ENCODE data around the gene CAPNS1.
"Not testable (repeated sequence)": the region's sequence is repeated elsewhere in the genome, so short reads cannot be mapped to it uniquely, and the experiment has no call there.

The CAPNS1 gene

DNA sequence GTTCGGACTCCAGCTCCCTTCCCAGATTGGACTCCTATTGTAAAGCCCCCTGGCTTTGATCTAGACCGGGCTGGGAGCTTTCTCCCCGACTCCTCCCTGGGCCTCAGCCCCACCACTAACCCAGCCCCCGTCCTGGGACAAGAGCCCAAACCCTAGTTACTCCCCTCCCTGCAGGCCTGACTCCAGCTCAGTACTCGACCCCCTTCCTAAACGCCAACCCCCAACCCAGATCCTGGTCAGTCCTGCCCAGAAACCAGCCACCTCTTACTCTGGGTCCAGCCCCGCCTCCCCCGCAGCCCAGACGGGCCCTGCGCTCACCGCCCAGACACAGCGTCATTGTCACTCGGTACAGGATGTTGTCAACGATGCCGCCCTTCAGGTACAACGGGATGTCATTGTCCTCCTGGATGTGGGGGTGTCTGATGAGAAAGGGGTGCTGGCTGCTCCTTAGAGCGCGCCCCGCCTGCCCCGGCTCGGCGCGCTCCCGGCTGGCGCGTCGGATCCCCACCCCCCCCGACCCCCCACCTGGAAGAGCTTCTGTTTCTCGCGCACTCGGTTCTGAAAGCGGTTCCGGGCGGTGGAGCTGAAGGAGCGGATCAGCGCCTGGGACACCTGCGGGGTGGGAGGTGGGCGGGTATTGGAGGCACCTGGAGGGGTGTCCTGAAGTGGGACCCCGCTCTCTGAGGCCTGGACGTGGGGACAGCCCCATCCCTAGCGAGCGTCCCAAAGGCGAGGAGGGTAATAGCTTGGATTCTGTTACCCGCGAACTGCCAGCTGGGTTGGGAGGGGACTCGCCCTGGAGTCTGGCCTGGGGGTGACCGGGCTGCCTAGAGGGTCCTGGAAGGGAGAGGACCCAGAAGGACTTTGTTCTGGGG is 11.5 kb downstream of the CAPNS1 start:
- no peak for DNase-seq

DNA sequence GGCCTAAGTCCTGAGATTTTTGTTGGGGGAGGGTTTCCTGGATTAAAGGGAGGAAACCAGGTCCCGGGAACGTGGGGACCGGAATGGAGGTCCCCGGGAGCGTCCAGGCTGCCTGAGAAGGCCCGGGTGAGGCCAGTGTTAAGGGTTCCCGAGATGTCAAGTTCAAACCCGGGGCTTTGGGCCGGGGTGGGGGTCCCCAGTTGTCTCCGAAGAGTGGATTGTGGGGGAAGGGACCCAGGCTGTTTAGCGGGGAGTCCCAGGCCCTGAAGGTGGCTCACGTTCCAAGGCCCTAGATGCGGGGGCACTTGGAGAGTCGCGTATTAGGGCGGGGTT is 12.1 kb downstream of the CAPNS1 start:
- no peak for DNase-seq

DNA sequence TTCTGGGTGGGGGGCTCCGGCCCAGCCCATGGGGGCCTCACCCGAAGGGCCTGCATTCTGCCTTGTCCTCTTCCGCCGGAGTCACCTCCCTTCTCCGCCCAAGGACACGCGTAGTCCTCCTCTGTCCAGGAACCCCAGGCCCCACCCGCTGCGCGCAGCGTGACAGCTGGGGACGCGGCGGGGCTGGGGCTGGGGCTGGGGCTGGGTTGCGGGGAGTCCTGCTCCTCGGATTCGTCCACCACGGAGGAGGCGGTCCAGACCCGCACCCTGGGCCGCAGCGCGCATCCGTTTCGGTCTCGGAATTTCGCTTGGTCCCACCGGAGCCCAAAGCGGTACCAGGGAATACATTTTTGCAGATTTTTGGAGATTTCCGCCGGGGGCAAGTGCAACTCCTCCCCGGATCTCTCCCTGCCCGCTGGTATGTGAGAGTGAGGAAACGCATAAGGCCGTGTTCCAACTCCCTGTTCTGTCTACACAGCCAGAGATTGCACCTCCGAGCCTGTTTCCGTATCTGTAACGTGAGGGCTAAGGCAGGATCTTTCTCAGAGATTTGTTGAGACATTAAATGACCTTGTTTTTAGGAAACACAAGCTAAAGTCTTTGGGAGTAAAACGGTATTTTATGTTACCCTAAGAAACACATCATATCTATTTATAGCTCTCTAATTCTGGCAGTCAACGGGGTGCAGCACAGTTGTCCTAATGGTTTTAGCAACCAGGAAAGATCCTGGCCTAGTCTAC is 12.7 kb downstream of the CAPNS1 start, which contains the start of gene COX7A1:
Gene COX7A1 (minus strand): TSS at position 96 of the 740 bp plus-strand sequence. CDS start 40 bp downstream, at position 56.
- DNase-seq = no peak

DNA sequence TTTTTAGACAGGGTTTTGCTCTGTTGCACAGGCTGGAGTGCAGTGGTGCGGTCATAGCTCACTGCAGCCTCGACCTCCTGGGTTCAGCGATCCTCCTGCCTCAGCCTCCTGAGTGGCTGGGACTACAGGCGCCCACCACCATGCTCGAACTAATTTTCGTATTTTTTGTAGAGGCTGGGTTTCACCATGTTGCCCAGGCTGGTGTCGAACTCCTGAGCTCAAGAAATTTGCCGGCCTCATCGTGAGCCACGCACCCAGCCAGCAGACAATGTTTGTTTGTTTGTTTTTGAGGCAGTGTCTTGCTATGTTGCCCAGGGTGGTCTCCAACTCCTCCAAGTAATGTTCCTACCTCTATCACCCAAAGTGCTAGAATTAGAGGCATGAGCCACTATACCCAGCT is 13.3 kb downstream of the CAPNS1 start:
- no peak for DNase-seq

DNA sequence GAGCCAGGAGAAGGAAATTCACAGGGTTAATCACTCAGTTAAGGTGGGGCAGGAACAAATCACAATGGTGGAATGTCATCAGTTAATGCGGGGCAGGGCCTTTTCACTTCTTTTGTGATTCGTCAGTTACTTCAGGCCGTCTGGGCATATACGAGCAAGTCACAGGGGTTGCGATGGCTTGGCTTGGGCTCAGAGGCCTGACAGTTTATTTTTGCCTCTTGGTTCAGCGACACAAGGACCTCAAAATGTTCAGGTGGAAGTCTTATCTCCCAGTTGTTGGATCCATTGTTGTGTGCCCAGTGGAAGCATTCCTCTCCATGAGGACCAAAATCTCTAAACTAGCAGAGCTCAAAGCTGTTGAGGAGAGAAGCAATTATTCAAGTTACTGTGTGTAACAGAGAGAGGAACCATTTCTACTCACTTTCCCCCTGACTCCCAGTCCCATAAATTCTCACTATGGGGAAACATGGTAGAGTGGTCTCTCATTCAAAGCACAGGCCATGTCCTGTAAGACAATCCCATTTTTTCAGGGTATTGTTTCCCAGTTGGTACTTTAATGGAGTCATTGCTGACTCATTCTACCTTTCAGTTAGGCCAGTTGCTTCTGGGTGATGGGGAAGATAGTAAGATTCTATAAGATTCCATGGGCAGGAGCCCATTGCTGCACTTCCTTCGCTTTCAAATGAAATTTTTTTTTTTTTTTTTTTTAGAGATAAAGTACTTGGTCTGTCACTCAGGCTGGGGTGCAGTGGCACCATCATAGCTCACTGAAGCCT is 21.1 kb downstream of the CAPNS1 start:
- DNase-seq = no peak

DNA sequence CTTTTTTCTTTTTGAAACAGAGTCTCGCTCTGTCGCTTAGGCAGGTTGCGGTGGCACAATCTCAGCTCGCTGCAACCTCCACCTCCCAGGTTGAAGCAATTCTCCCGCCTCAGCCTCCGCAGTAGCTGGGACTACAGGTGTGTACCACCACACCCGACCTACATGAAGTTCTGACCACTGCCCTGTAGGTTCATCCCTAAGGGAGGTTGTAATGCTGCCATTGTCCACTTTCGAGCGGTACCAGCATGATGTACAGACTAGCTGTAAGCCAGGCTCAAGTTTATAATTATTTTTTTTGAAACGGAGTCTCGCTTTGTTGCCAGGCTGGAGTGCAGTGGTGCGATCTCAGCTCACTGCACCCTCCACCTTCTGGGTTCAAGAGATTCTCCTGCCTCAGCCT is 23.9 kb downstream of the CAPNS1 start:
- no peak for DNase-seq

DNA sequence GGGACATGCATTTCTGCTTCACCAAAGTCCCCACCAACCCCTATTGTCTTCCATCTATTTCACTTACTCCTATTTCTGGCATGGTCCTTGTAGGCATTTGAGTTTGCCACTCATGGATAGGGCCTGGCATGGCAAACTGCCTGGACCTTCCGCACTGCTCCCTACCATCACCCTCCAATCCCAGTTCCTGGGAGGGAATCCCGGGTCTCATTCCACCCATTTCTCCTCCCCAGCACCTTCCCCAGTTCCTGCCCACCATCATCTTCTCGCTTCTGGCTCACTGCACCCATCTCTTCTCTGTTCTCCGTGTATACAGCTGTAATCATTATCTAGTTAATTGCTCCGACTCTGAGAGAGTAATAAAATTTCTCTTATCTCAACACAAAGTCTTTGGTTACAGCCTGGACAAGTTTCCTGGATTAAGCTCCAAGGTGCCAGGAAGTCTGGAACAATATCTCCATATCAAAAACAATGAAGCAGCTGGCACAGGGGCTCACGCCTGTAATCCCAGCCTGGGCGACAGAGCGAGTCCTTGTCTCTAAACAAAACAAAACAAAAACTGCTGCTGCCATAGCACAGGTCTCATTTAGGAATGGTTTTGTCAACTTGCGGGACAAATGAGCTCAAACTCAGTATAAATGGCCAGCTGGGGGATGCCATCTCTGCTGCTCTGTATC is 29.4 kb downstream of the CAPNS1 start:
- peak; percentile 16 for DNase-seq

DNA sequence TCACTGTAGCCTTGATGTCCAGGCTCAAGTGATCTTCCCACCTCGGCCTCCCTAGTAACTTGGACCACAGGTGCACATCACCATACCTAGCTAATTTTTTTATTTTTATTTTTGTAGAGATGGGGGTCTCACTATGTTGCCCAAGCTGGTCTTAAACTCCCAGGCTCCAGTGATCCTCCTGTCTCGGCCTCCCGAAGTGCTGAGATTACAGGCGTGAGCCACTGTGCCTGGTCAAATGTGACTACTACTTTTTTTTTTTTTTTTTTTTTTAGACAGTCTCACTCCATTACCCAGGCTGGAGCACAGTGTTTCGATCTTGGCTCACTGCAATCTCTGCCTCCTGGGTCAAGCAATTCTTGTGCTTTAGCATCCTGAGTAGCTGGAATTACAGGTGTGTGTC is 33.0 kb downstream of the CAPNS1 start:
- no peak for DNase-seq

DNA sequence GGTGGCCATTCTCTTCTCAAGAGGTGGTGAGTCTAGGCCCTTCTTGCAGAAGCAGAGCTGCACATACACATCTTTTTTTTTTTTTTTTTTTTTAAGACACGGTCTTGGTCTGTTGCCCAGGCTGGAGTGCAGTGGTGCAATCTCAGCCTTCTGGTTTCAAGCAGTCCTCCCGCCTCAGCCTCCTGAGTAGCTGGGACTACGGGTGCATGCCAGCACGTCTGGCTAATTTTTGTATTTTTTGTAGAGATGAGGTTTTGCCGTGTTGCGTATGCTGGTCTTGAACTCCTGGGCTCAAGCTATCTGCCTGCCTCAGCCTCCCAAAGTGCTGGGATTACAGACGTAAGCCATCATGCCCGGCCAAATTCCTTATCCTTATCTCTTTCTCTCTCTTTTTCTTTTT is 34.0 kb downstream of the CAPNS1 start:
- DNase-seq = not testable (repeated sequence)

DNA sequence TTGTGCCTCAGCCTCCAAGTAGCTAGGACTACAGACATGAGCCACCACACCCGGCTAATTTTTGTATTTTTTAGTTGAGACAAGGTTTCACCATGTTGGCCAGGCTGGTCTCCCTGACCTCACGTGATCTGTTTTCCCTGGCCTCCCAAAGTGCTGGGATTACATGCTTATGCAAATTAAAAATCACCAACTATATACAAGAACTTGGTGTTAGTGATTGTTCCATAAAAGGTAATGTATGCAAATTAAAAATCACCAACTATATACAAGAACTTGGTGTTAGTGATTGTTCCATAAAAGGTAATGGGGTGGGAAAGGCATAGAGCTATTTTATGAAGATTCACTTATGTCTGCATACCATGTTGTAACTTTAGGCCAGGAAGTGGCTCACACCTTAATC is 39.2 kb downstream of the CAPNS1 start:
- not testable (repeated sequence) for DNase-seq

DNA sequence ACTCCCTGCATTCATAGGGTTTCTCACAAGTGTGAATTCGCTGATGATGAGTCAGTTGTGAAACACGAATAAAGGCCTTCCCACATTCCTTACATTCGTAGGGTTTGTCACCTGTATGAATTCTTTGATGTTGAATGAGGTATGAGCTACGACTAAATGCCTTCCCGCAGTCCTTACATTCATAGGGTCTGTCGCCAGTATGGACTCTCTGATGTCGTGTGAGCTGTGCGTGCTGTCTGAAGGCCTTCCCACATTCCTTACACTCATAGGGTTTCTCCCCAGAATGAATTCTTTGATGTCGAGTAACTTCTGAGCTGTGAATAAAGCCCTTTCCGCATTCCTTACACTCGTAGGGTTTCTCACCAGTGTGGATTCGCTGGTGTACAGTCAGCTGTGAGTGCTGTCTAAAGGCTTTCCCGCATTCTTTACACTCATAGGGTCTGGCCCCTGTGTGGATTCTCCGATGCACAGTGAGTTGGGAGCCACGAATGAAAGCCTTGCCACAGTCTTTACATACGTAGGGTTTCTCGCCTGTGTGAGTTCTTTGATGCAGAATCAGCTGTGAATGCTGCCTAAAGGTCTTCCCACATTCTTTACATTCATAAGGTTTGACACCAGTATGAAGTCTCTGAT is 42.9 kb downstream of the CAPNS1 start:
- no peak for DNase-seq

DNA sequence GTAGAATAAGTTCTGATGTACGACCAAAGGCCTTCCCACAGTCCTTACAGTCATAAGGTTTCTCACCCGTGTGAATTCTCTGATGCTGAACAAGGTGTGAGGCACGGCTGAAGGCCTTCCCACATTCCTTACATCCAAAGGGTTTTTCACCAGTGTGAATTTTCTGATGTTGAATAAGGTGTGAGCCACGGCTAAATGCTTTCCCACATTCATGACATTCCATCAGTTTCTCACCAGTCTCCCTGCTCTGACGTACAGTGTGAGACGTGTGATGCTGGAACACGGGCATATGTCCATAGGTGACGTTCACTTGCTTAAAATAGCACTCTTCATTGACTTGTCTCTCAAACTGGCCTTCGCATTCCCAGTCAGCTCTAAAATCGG is 43.4 kb downstream of the CAPNS1 start:
- no peak for DNase-seq

DNA sequence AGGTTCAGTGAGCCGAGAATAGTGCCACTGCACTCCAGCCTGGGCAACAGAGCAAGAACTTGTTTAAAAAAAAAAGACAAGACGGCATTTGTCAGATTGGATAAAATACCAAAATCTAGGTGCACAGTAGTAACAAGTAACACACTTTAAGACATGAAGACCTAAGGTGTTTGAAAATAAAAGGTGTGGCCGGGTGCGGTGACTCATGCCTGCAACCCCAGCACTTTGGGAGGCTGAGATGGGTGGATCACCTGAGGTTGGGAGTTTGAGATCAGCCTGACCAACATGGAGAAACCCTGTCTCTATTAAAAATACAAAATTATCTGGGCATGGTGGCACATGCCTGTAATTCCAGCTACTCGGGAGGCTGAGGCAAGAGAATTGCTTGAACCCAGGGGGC is 46.9 kb downstream of the CAPNS1 start:
- DNase-seq = not testable (repeated sequence)

DNA sequence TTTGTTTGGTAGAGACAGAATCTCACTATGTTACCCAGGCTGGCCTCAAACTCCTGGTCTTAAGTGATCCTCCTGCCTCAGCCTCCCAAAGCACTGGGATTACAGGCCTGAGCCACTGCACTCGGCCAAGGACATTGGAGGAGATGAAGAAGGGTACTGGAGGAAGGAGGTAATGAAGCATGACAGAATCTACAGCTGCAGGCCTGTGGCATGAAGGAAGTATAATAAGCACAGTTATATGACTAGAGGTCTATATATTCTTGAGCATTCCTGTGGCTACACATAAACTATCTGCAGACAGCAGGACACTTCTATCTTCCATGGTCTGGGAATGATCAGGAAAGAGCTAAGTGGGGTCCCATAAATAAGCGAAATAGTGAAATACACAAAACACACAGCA is 56.4 kb downstream of the CAPNS1 start:
- no peak for DNase-seq

DNA sequence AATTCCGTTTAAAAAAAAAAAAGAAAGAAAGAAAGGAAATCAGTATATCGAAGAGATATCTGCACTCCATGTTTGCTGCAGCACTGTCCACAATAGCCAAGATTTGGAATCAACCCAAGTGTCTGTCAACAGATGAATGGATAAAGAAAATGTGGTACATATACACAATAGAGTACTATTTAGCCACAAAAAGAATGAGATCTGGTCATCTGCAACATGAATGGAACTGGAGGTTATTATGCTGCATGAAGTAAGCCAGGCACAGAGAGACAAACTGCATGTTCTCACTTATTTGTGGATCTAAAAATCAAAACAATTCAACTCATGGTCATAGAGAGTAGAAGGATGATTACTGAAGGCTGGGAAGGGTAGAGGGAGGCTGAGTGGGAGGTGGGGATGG is 58.3 kb downstream of the CAPNS1 start:
- no peak for DNase-seq
